Liver (tissue), 3 donors: ENCODE data around the gene HUNK.

Source experiments
- CTCF ChIP-seq: fragments of 150-350 bp; IDR thresholded peaks from 2 replicates; pipeline ENCODE4 v1.5.1; 2017; ENCODE audit warnings: improper control_type of control experiment, low read depth, low read length; ENCODE audit not compliant: missing input control
- HNF4A ChIP-seq, 2 donors: conservative IDR thresholded peaks; 2 replicates each; pipeline ENCODE4 v1.6.1; 2016; ENCODE audit warnings: antibody characterized with exemption in 2 of 2, mild to moderate bottlenecking in 2 of 2
- REST ChIP-seq: IDR thresholded peaks from 2 replicates; pipeline ENCODE4 v1.6.1; 2016; ENCODE audit warnings: antibody characterized with exemption, mild to moderate bottlenecking
- SP1 ChIP-seq: IDR thresholded peaks from 2 replicates; pipeline ENCODE4 v1.6.1; 2018; ENCODE audit warnings: antibody characterized with exemption, mild to moderate bottlenecking
- donor health status: healthy.
- donor health status: healthy.

GRCh38 chr21:32035617-32036016 is 162.8 kb downstream of the HUNK start:
- TF ChIP-seq CTCF (no peak), REST (no peak), HNF4A (conservative IDR thresholded peaks at IDR 0.05) (no peak), SP1 (no peak)
